ENCODE data around the gene KRTDAP. TPM values are rescaled to one million over a fixed set of nuclear protein-coding genes. Genes with fewer than 3 reads are reported as not detected.

The KRTDAP gene
- total RNA-seq: not detected in 2 replicates
- polyA plus RNA-seq: not detected in 2 replicates
- polyA plus RNA-seq (2011; cell fraction: cytosol; rRNA removed): not detected in 2 replicates
- polyA plus RNA-seq (2011; cell fraction: nucleus; rRNA removed): not detected in 2 replicates
- polyA plus RNA-seq (2012): not detected in 2 replicates
- not detected in 2 replicates for polyA minus RNA-seq
- polyA minus RNA-seq (2011; cell fraction: cytosol; rRNA and poly(A)+ RNA removed): not detected
- polyA minus RNA-seq (2011; cell fraction: nucleus; rRNA and poly(A)+ RNA removed): not detected in 2 replicates
- not detected for Bru-seq, nascent RNA
- not detected for BruChase-seq, experiment 1, labeled RNA remaining after a 6-hour chase
- not detected for BruChase-seq, experiment 2, labeled RNA remaining after a 2-hour chase
- long read RNA-seq: 0 reads

DNA sequence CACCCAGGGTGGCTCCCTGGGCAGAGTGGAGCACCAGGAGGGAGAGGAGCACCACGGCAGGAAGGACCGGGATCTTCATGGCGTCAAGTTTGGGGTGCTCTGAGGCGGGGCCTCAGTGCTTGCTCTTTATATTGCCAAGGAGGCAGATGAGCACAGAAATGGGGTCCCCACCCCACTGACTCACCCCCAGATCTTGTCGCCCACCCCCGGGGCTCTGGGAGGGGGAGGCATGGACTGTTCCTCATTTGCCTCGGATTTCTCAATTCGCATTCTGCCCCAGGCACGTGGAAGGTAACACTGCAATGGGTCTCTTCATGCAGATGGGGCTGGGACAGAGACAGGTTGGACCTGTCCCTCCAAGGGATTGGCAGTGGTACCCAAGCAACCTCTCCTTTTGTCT is at the start of gene KRTDAP:
KRTDAP (minus strand) TSS at position 101 of the 400 bp plus-strand sequence; CDS start at position 79, 22 bp downstream.
- TF ChIP-seq JUN (IDR thresholded peaks at IDR 0.05; ENCODE audit: borderline replicate concordance, insufficient read depth, insufficient read length, low read depth): no peak
- dilution Hi-C loops (cut with MboI; ENCODE audit: extremely low pct_ligation_motif_present, low sequenced_read_pairs): no loop called here
- H3K4me3 ChIP-seq (replicated peaks in 1 of 3; ENCODE audit: insufficient read depth in 1 of 3, low read depth in 1 of 3, low read length in 3 of 3): no peak within 1 kb of the TSS
- FAIRE-seq (no peak), DNase-seq (ENCODE audit: low read depth, low spot score) (no peak)
- H3K27ac ChIP-seq (ENCODE audit: insufficient read depth, low read depth, low read length): no peak within 1 kb of the TSS
- H3K9me3 ChIP-seq (replicated peaks; ENCODE audit: control insufficient read depth, insufficient read depth, low read length): no peaks in the 10 kb centered on the region
- H3K27me3 ChIP-seq (ENCODE audit: control insufficient read depth in 2 of 2, insufficient read depth in 2 of 2, low read length in 2 of 2): no peaks in the 10 kb centered on the region
- POLR2A ChIA-PET: no interaction called here
- H3K36me3 ChIP-seq (ENCODE audit: control insufficient read depth in 2 of 2, extremely low read depth in 1 of 2, insufficient read depth in 2 of 2, low read length in 2 of 2): no peaks in the 10 kb centered on the region
- no peak within 1 kb of the TSS for H2AFZ ChIP-seq (ENCODE audit: low read depth, low read length)
- BruUV-seq (replicated peaks): no TSS peak
- H4K20me1 ChIP-seq (replicated peaks; ENCODE audit: control insufficient read depth, extremely low read depth, insufficient read depth, low read length): no peaks in the 10 kb centered on the region
- H3K9ac ChIP-seq (replicated peaks; ENCODE audit: extremely low read depth, insufficient read depth, low read length): no peak within 1 kb of the TSS
- H3K4me1 ChIP-seq (ENCODE audit: control insufficient read depth, extremely low read depth, insufficient read depth, low read length): no peaks in the 10 kb centered on the region
- H3K4me2 ChIP-seq (ENCODE audit: insufficient read depth, low read length): no peak within 1 kb of the TSS
- CTCF ChIA-PET: no interaction called here
- intact Hi-C loops (cut with micrococcal nuclease): no loop called here
- no peaks in the 10 kb centered on the region for H3K79me2 ChIP-seq (ENCODE audit: control insufficient read depth, insufficient read depth, low read length)
- H3K9me1 ChIP-seq (replicated peaks; ENCODE audit: control insufficient read depth, extremely low read depth, insufficient read depth, low read length): no peaks in the 10 kb centered on the region

GRCh38 chr19:35539850-35540249 is 49.6 kb upstream of the KRTDAP start:
- Histone ChIP-seq H3K36me3 (ENCODE audit: control insufficient read depth in 2 of 2, extremely low read depth in 1 of 2, insufficient read depth in 2 of 2, low read length in 2 of 2) (no peaks in the 10 kb centered on the region), H2AFZ (ENCODE audit: low read depth, low read length) (no peak overlapping the region), H3K79me2 (ENCODE audit: control insufficient read depth, insufficient read depth, low read length) (peaks cover 4% of the 10 kb centered on the region), H3K4me2 (ENCODE audit: insufficient read depth, low read length) (no peak overlapping the region), H3K9me3 (replicated peaks; ENCODE audit: control insufficient read depth, insufficient read depth, low read length) (no peaks in the 10 kb centered on the region), H3K4me1 (ENCODE audit: control insufficient read depth, extremely low read depth, insufficient read depth, low read length) (peaks cover 6% of the 10 kb centered on the region), H4K20me1 (replicated peaks; ENCODE audit: control insufficient read depth, extremely low read depth, insufficient read depth, low read length) (no peaks in the 10 kb centered on the region), H3K9me1 (replicated peaks; ENCODE audit: control insufficient read depth, extremely low read depth, insufficient read depth, low read length) (no peaks in the 10 kb centered on the region), H3K27ac (ENCODE audit: insufficient read depth, low read depth, low read length) (no peak overlapping the region), H3K27me3 (ENCODE audit: control insufficient read depth in 2 of 2, insufficient read depth in 2 of 2, low read length in 2 of 2) (peaks cover 0 to 1% of the 10 kb centered on the region in 2 experiments), H3K4me3 (replicated peaks in 1 of 3; ENCODE audit: insufficient read depth in 1 of 3, low read depth in 1 of 3, low read length in 3 of 3) (no peak overlapping the region), H3K9ac (replicated peaks; ENCODE audit: extremely low read depth, insufficient read depth, low read length) (no peak overlapping the region)
- ChIA-PET POLR2A (no interaction called here), CTCF (no interaction called here)
- dilution Hi-C loops (cut with MboI; ENCODE audit: extremely low pct_ligation_motif_present, low sequenced_read_pairs): no loop called here
- intact Hi-C loops (cut with micrococcal nuclease): no loop called here
- TF ChIP-seq POLR2AphosphoS5 (IDR thresholded peaks at IDR 0.05; ENCODE audit: insufficient read depth, low read depth, low read length): no peak
- TF ChIP-seq, protein P1, sequence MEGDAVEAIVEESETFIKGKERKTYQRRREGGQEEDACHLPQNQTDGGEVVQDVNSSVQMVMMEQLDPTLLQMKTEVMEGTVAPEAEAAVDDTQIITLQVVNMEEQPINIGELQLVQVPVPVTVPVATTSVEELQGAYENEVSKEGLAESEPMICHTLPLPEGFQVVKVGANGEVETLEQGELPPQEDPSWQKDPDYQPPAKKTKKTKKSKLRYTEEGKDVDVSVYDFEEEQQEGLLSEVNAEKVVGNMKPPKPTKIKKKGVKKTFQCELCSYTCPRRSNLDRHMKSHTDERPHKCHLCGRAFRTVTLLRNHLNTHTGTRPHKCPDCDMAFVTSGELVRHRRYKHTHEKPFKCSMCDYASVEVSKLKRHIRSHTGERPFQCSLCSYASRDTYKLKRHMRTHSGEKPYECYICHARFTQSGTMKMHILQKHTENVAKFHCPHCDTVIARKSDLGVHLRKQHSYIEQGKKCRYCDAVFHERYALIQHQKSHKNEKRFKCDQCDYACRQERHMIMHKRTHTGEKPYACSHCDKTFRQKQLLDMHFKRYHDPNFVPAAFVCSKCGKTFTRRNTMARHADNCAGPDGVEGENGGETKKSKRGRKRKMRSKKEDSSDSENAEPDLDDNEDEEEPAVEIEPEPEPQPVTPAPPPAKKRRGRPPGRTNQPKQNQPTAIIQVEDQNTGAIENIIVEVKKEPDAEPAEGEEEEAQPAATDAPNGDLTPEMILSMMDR (IDR thresholded peaks at IDR 0.05; ENCODE audit: extremely low read depth in 1 of 2, insufficient read depth in 1 of 2, low read depth in 1 of 2, low read length in 2 of 2): no peak
- no peak for TF ChIP-seq MAX (IDR thresholded peaks at IDR 0.05; ENCODE audit: insufficient read depth, insufficient read length)
- no peak for TF ChIP-seq MYC (IDR thresholded peaks at IDR 0.05; ENCODE audit: low read depth, low read length)
- TF ChIP-seq FOS (IDR thresholded peaks at IDR 0.05; ENCODE audit: borderline replicate concordance, insufficient read depth, low read length): no peak
- no peak for TF ChIP-seq GATA2 (IDR thresholded peaks at IDR 0.05; ENCODE audit: insufficient read depth, insufficient read length, low read depth, low read length)
- TF ChIP-seq POLR2A (IDR thresholded peaks at IDR 0.05; ENCODE audit: low read depth, low read length): no peak
- no peak for TF ChIP-seq EZH2 (IDR thresholded peaks at IDR 0.05; ENCODE audit: borderline replicate concordance, low read depth, low read length, severe bottlenecking)
- TF ChIP-seq JUN (IDR thresholded peaks at IDR 0.05; ENCODE audit: borderline replicate concordance, insufficient read depth, insufficient read length, low read depth): no peak
- DNase-seq (ENCODE audit: low read depth, low spot score): no peak
- no TSS peak for BruUV-seq (replicated peaks)
- FAIRE-seq: no peak
